Right ventricle myocardium superior (tissue), 1 donor: ENCODE results near the gene ACAP1. TPM values are rescaled to one million over a fixed set of nuclear protein-coding genes. Genes with fewer than 3 reads are reported as not detected.

Experiments
- ATAC-seq: fragments of 200-7000 bp; cut with Tn5 transposase; one replicate; pipeline ENCODE4 v1.9.1; 2020; ENCODE audit warnings: mild to moderate bottlenecking; ENCODE audit not compliant: poor library complexity
- DNase-seq: peaks from one replicate; pipeline ENCODE4 v3.0.0-alpha.2; 2020
- intact Hi-C: fragments of 100-400 bp; cut with DNase I; formaldehyde crosslinking; loops from one replicate; pipeline ENCODE4 v1.11.2; 2022
- total RNA-seq: library from RNA; stranded (reverse); fragmentation: NEBNext Ultra II Directional; extraction: Animal tissue kit (Norgen Biotek cat#: 25700); gene quantifications from one replicate; pipeline ENCODE4 v1.2.1, GENCODE V29; 2021
- donor health status: DM: no; HTN: yes; CAD: no; lungs with severe emphysema.

ACAP1 gene
- total RNA-seq, 1 donor from 2014 or later = 14.9 TPM

DNA sequence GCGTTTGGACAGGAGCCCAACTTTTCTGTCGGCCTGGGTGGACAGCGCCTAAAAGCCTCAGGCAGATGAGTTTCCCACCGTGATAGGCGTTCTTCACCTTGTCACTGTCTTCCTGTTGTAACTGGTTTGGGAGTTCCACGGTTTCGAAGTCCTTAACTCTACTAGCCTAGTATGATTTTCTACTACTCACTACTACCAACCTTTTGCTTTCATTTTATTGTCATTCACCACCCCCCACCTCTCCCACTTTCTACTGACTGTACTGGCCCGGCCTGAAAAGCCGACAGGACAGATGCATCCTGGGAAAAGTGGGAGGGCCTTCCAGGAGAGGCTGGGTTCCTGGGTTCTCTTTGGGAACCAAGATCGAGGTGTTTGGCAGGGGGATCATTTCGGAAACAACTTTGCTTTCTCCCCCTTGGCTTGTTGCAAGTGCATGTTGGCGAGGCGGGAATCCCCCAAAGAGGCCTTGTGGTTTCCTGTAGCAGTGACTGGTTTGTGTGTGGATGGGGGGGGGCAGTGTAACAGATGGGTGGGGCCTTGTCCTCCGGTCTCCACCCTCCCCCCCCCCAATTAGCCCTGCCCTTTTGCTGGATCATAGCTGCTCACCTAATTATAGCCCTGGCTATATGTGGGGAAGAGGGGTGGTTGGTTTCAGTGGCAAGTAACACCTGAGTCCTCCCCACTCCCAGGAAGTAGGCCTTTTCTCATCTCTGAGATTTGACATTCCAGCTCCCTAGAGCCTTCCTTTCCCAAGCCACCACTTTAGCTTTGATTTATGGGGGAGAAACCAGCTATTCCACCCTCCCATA lies 27.5 kb upstream of the ACAP1 start:
- intact Hi-C loops = no loop called here
- DNase-seq (peak; percentile 70), ATAC-seq (peak; percentile 23)

DNA sequence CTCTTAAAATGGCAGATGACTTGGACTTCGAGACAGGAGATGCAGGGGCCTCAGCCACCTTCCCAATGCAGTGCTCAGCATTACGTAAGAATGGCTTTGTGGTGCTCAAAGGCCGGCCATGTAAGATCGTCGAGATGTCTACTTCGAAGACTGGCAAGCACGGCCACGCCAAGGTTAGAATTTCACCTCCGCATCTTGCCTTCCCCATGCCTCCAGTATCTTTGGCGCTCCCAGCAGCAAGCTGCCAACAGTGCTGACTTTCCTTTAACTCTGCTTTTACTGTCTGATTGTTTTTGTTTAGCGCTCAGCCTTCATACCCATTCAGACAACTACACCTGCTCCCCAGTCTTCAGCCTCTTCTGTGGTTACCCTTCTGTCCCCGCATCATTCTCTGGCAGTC lies 26.7 kb upstream of the ACAP1 start:
- DNase-seq (no peak), ATAC-seq (no peak)
- intact Hi-C loops = loop anchor here (5.0 kb wide), 1 partner anchor 248 kb away; the partner anchor contains the start of gene TNFSF13

DNA sequence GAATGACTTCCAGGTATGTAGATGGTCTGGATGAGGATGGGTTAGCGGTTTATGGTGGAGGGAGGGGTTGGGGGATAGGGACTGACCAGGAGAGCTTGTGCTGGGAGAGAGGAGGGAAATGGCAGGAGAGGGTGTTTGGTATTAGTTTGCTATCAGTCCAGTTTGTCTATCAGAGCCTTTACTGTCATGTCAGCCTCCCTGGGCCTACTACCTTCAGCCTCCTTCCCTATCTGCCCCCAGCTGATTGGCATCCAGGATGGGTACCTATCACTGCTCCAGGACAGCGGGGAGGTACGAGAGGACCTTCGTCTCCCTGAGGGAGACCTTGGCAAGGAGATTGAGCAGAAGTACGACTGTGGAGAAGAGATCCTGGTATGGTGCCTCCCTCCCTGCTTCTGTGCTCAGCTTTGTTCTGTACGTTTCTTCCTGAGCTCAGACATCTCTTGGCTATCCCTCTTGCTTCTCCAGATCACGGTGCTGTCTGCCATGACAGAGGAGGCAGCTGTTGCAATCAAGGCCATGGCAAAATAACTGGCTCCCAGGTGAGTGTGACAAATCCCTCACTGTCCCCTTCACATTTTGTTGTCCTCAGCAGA lies 25.1 kb upstream of the ACAP1 start:
- DNase-seq (no peak), ATAC-seq (no peak)

DNA sequence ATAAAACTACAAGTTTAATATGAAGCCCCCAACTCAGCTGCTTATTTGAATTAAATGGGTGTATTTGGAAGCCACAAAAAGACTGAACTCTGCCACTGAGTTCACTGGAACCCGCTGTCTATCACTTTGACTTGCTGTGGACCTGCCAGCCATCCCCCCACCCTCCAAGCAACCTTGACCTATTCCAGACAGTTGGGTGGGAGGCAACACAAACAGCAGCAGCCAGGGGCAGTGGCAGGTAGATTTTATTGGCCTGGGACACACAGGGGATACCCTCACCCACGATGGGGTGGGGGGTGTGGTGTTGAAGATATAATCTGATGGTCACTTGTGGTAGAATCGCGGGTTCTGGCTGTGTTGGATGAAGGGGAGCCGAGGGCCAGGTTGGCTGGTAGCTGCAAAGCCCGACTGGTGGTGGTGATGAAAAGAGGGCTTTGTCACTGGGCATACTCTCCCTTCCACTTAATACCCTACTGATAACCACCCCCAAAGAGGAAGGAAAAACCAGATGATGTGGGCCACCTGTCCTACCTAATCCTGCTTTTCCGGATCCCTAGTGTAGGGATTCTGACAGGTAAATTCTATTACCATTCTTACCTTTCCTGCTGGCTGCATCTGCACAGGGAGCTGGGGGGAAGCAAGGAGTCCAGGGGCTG lies 23.8 kb upstream of the ACAP1 start:
- intact Hi-C loops = loop anchor here (5.0 kb wide), 1 partner anchor 245 kb away; the partner anchor contains the start of gene TNFSF13
- ATAC-seq (no peak), DNase-seq (no peak)

More for the DNA sequence above, 25.1 kb upstream of the ACAP1 start:
- intact Hi-C loops = loop anchor here (5.0 kb wide), 1 partner anchor 246 kb away; the partner anchor contains the start of gene TNFSF13

DNA sequence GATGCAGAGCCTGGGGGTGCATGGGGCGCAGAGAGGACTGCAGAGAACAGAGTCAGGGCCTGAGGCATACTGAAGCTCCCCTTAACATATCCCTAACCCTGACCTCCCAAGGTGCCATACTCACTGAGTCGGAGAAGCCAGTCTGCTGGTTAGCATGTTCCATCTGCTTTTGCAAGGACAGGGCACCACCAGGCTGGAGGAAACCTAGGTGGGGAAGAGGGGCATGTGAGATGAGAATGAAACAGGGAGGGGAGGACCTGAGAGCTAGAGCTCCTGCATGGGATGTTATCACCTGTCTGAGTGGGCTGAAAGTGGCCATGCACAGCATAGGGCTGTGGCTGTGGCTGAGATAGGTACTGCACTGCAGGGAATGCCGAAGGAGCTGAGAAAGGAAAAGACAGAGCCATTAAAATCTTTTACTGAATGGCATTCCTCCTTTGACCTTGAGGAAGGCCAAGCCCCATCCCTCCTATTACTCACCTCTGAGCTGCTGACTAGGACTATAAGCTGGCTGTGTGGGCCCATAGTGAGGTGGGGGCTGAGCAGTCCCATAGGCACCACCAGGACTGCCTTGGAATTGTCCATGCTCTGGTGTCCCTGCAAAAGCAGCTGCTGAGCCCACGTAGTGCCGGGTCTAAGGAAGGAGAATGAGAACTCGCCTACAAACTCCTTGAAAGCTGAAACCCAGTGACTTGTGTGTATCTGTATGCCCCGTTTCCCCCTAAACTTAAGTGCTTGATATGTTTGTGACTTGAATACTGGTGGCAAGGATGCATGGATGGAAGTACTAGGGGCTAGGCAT lies 23.0 kb upstream of the ACAP1 start:
- DNase-seq (no peak), ATAC-seq (no peak)
- intact Hi-C loops = loop anchor here (5.0 kb wide), 1 partner anchor 244 kb away; the partner anchor contains the start of gene TNFSF13

DNA sequence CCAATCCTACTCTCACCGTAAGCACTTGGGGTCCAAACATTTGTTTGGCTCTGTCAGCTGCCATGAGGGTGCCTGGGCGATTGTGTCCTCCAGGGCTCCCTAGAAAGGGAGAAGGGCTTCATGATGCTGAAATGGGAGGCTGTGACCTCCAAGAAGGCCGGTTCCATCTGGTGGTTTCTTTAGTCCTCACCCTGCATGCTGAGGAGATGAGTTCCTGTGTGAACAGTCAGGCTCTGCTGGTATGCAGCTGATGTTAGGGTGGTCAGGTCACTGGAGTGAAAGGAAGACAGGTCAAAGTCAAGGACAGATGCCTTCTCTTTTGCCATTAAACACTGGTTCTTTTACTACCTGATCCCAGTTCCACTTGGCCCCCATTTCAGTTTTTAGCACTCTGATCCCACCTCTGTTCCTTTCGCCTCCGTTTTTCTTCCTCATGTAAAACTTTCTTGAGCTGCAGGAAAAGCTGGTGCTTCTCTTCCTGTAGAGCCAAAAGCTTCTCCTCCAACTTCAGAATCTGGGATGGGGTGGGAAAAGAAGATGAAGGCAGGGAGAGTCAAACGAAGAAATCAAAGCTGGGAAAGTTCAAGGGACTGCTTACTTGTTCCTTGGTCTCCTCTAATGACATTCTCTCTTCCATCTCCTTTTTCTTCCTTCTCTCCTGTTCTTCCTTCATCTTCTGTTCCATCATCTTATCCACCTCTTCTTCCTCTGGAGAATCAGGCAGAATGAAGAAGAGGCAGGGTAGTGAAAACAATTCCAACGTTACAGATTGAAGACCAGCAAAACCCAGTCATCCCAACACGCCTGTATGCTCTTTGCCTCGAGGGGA lies 22.2 kb upstream of the ACAP1 start:
- intact Hi-C loops = loop anchor here (5.0 kb wide), 1 partner anchor 243 kb away; the partner anchor contains the start of gene TNFSF13
- ATAC-seq = no peak
- DNase-seq = no peak

DNA sequence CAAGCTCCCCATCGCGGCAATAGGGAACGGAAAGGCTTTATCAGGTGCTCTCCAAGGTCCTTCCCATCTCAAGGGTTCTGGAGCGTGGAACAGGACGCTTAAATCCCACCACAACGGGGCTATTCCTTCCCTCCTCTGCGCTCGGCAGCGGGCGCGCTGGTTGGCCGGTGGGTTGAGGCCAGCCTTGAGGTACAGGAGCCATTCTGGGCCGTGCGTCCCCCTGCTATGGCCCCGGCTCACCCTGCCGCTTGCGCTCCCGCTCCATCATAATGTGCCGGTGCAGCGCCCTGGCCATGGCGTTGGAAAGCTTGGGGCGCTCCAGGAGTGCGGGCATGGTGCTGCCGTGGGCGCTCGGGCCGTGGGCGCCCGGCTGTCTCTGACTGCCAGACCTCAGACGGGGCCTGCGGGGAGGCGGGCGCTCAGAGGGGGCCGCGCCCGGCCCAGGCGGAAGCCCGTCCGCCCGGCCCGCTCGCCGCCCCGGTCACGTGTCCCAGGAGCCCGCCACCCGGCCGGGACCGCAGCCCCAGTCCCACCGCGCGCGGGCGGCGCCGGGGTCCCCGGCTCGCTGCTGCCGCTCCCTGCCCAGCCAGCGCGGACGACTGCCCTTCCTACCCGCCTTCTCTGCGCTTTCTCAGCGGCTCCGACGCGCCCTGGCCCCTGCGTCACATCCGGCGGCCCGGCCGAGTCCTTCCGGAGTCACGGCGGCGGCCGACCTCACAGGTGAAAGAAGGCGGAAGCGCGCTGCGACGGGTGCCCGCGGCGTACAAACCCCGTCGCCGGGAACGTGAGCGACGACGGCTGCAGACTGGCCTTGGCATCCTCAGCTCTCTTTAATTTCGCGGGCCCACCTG lies 21.4 kb upstream of the ACAP1 start, which contains the start of gene GPS2:
Gene GPS2 (minus strand): TSS at position 642 of the 851 bp plus-strand sequence. CDS start 308 bp downstream, at position 334.
- DNase-seq (peak; percentile 97), ATAC-seq (peak; percentile 92)
- intact Hi-C loops = loop anchor here (5.0 kb wide), 1 partner anchor 242 kb away; the partner anchor contains the start of gene TNFSF13

DNA sequence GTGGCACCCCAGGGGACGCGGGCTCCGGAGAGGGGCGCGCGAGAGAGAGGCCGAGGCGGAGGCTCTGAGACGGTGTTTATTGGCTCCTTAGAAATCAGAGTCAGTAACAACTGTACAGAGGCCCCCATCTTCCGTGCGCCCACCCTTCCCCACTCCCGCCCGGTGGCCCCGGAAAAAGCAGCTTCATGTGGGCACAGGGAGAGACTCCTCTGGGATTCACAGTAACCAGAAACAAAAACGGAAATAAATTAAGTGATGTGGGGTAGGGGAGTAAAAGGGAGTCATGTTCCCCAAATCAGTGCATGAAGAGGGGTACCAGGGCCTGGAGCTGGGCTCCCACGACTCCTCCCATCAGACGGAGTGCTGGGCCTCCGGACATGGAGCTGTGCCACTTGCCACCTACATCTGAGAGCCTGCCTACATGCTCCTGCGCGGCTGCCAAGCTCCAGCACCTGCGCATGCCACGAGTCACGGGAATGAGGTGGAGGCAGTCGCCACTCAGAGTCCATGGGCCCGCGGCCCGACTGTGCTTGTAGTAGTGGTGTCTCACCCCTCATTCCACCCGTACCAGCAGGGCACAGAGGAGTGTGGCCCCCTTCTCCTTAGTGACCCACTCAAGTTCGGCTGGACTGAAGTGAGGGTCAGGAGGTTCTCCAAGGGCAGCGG lies 20.6 kb upstream of the ACAP1 start:
- intact Hi-C loops = no loop called here

GRCh38 chr17:7317161-7317803 lies 19.0 kb upstream of the ACAP1 start:
- DNase-seq (no peak), ATAC-seq (no peak)
- intact Hi-C loops = no loop called here

More for the DNA sequence above, 20.6 kb upstream of the ACAP1 start:
- DNase-seq (no peak), ATAC-seq (peak; percentile 1)

DNA sequence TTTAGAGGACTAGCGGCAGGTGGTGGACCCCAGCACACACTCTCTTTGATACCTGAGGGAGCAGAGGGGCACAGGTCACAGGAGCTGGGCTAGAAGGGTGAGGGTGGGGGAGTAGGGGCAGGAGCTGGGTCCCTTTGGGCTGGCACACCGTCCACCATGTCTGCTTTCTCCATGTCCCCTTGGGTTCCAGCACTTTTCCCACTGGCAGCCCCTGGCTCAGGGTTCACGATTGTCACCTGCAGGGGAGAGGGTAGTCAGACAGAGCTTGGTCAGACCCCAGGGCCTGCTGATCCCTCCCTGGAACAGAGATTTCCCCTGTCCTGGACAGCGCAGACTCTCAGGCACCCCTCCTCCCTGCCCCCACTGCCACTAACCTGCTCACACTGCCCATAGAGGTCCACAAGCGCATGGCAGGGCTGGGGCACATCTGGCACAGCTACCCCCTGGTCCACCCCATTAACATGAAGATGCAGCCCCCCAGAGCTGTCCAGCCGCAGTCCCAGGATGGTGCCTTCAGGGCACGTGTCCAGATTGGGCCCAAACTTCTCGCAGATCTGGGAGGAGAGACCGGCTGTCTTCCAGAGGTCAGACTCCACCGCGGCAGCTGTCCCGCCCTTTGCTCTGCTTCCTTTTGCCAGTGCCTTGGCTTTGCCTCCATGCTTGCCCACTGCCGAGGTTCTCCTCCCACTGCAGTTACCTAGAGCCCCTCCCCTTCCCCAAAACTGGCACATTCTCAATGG lies 18.0 kb upstream of the ACAP1 start:
- DNase-seq = no peak
- intact Hi-C loops = no loop called here
- ATAC-seq = no peak

- ATAC-seq (no peak), DNase-seq (no peak)
- intact Hi-C loops = no loop called here
Measured at GRCh38 chr17:7321466-7321865, 14.9 kb upstream of the ACAP1 start.

- ATAC-seq (no peak), DNase-seq (no peak)
- intact Hi-C loops = no loop called here
Measured at GRCh38 chr17:7322520-7323194, 13.7 kb upstream of the ACAP1 start.

- DNase-seq (peak; percentile 72), ATAC-seq (no peak)
- intact Hi-C loops = no loop called here
Measured at GRCh38 chr17:7323731-7324437, 12.4 kb upstream of the ACAP1 start.

DNA sequence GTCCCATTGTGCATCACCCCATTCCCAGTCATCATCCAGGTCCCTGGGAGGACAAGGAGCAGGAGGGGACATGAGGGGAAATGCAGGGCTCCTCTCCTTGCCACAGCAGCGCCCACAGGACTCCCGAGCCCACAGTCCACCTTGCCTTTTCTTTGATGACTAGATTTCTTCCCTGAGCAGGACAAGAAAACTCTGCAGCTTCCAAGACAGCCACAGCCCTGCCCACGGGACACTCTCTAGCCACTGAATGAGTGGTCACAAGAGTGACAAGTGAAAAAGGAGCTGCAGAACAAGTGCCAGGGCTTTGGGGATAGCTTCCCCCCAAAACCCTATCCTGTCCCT lies 11.9 kb upstream of the ACAP1 start:
- DNase-seq (no peak), ATAC-seq (no peak)
- intact Hi-C loops = no loop called here
